GM19023 (cell line): ENCODE results near the gene FGGY.
A peak's percentile ranks its signal among the peaks of the same experiment; 100 is the strongest.

Source experiments
- ATAC-seq: cut with Tn5 transposase; IDR thresholded peaks from one replicate; pipeline ENCODE4 v1.9.1; 2021; ENCODE audit warnings: mild to moderate bottlenecking, moderate library complexity; ENCODE audit not compliant: unreplicated experiment

Gene FGGY

GRCh38 chr1:59314776-59315528 is 18.1 kb downstream of the FGGY start:
- ATAC-seq = no peak

GRCh38 chr1:59315529-59316463 is 18.9 kb downstream of the FGGY start:
- no peak for ATAC-seq

- peak; percentile 69 for ATAC-seq
These were observed 19.7 kb downstream of the FGGY start for GRCh38 chr1:59316497-59317128.

DNA sequence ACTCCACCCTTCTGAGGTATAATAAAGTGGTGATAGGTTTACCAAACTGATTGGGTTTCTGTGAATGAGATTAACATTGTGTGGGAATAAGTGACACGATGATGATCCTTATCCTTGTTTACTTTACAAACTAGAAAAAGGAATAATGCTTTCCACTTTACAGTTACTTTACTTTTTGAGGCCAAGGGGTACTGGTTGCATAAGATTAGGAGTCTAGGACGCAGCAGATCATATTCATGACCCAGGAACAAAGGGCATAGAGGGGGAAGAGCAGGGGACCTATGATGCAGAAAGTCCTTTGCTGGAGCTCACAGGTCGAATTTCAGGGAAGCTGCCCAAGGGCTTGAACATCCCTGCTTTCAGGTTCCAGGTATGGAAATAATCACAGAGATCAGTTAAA is 20.4 kb downstream of the FGGY start:
- ATAC-seq = no peak

DNA sequence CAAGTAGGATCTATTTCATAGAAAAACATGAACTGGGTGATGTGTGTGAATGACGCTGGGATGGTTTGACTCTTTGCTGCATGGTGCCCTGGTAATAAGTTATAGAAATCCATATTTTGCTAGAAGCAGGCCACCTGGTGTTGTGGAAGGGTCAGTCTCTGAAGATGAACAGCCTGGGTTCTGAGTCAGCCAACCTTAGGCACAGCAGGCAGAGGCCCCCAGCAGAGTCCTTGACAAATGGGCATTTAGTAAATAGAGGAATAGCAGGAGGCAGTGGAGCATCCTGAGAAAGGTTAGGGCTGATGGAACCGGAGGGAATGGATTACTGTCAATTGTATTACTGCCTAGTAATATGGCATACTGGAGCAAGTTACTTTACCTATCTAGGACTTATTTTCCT is 20.9 kb downstream of the FGGY start:
- no peak for ATAC-seq

DNA sequence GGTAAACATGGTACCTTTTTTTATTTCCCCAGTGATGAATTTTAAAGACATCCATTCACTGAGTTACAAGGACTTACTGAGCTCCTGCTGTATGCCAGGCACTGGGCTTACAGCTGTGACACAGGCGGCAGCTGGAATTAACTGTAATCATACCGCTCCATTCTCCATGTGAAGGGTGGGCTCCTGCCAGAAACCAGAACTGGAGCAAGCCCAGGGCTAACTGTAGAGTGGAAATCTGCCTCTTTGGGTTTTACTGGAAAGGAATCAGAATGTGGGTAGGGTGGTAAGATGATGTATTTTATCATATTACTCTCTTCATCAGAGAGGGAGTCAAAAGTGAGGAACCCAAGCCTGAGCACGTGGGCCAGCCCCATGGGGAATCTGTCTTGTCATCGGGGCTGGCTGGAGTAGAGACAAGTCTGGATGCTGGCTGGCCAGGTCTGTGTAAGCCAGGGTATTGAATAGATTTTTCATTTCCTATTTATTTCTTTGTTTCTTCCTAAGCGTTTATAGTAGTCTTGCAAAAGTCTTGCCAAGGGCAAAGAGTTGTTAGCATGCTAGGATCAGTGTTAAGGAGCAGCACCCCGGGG is 21.5 kb downstream of the FGGY start:
- ATAC-seq = no peak

GRCh38 chr1:59322394-59322793 is 25.5 kb downstream of the FGGY start:
- ATAC-seq = no peak

DNA sequence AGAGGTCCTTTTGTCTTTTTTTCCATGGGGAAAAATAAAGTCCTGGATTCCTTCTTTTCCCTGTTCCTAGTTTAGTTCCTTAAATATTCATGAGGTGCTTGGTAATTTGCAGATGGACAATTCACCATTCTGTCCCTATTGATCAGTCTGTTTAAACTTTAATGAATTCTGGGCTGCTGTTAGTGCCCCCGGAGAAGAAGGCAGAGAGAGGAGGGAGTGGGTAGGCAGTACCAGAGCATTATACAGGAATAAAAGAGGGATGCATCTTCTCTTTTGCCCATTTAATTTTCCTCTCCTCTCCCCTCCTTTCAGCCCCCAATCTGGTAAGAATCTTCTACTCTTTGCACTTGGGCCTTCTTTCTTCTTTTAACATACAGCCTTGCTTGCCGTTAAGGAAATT is 25.9 kb downstream of the FGGY start:
- ATAC-seq = no peak

DNA sequence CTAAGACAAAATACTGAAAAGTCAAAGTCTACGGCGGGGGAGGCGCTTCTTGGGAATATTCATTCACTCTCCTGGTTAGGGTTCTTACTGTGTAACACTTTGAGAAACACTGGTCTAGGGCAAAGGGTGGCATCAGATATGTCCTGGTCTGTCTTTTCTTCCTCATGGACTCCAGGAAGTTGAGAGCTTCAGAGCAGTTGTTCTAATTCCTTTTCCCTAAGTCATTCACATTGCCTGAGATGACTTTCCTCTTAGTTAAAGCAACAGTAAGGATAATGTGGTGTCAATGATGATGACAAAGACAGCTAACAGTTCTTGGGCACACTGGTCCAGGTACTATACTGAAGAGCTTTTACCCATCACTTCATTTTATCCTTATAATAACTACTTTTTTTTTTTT is 27.0 kb downstream of the FGGY start:
- ATAC-seq = no peak

GRCh38 chr1:59328353-59328752 is 31.5 kb downstream of the FGGY start:
- no peak for ATAC-seq

- no peak for ATAC-seq
These were observed 32.6 kb downstream of the FGGY start for GRCh38 chr1:59329412-59330053.

GRCh38 chr1:59331686-59332620 is 35.1 kb downstream of the FGGY start:
- no peak for ATAC-seq

DNA sequence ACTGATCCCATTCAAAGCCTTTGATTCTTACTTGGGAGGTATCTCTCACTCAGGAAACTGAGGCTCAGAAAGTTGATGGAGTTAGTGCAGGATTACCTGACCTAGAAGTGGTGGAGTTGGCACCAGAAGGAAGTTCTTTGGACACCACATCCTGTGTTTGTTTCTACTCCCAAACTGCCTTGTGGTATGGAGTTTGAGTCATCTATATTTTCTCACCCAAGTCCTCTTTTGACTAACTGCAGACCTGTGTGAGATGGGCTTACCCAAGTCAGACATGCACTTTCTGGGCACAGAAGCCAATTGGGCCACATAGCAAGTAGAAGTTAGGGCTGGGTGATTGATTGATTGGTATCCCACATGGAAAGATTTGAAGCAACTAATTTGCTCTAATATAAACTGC is 36.1 kb downstream of the FGGY start:
- no peak for ATAC-seq

GRCh38 chr1:59333626-59334277 is 36.9 kb downstream of the FGGY start:
- ATAC-seq = no peak

GRCh38 chr1:59340411-59341307 is 43.8 kb downstream of the FGGY start:
- peak; percentile 69 for ATAC-seq

- no peak for ATAC-seq
These were observed 46.1 kb downstream of the FGGY start for GRCh38 chr1:59342801-59343575.

GRCh38 chr1:59343576-59343840 is 46.6 kb downstream of the FGGY start:
- ATAC-seq = no peak

DNA sequence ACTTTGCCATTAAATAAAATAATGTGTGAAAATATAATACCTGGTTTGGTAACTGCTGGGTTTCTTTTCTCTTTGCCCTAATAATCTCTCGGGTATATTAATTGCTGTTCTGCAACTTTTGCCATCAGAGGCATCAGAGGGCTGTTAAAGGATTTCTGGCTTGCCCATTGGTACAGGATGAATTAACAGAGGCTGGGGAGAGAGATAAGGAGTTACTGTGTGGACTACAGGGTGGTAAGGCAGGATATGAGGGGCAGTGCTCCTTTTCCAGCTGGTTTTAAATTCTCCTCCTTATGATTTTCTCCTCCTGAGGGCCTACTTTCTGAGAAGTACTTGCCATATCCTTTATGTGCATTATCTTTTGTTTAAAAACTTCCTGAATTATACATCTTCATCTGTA is 48.3 kb downstream of the FGGY start:
- ATAC-seq = no peak
